ENCODE results near the gene TNFRSF21. TPM values are rescaled to one million over a fixed set of nuclear protein-coding genes. Genes with fewer than 3 reads are reported as not detected.

The TNFRSF21 gene
- total and polyA plus RNA-seq, 2 donors from 2014 or later: 40.3 to 45.5 TPM

- intact Hi-C loops (cut with DNase I): no loop called here
- no peak for FAIRE-seq
- no peaks in the 10 kb centered on the region for H3K27me3 ChIP-seq (ENCODE audit: control insufficient read depth, insufficient read depth, low read length)
Measured at GRCh38 chr6:47268572-47269187, 41.0 kb downstream of the TNFRSF21 start.

GRCh38 chr6:47267301-47267700 lies 42.4 kb downstream of the TNFRSF21 start:
- FAIRE-seq: no peak
- Histone ChIP-seq H3K9me3 (ENCODE audit: control insufficient read depth in 2 of 3, insufficient read depth in 1 of 3, low read length in 3 of 3) (no peaks in the 10 kb centered on the region), H3K27me3 (ENCODE audit: control insufficient read depth, insufficient read depth, low read length) (no peaks in the 10 kb centered on the region), H3K36me3 (ENCODE audit: control insufficient read depth in 2 of 3, insufficient read depth in 3 of 3, low read length in 3 of 3) (peaks cover 0 to 6% (median 0%) of the 10 kb centered on the region in 3 donors), H3K4me3 (ENCODE audit: low read length in 3 of 3) (no peak overlapping the region), H3K4me1 (ENCODE audit: control insufficient read depth in 2 of 3, insufficient read depth in 2 of 3, low read depth in 1 of 3, low read length in 3 of 3) (no peaks in the 10 kb centered on the region), H3K9ac (ENCODE audit: low read length in 3 of 3) (no peak overlapping the region), H3K27ac (ENCODE audit: low read depth in 2 of 2, low read length in 2 of 2) (no peak overlapping the region)
- DNase-seq: no peak
- TF ChIP-seq, protein P1, sequence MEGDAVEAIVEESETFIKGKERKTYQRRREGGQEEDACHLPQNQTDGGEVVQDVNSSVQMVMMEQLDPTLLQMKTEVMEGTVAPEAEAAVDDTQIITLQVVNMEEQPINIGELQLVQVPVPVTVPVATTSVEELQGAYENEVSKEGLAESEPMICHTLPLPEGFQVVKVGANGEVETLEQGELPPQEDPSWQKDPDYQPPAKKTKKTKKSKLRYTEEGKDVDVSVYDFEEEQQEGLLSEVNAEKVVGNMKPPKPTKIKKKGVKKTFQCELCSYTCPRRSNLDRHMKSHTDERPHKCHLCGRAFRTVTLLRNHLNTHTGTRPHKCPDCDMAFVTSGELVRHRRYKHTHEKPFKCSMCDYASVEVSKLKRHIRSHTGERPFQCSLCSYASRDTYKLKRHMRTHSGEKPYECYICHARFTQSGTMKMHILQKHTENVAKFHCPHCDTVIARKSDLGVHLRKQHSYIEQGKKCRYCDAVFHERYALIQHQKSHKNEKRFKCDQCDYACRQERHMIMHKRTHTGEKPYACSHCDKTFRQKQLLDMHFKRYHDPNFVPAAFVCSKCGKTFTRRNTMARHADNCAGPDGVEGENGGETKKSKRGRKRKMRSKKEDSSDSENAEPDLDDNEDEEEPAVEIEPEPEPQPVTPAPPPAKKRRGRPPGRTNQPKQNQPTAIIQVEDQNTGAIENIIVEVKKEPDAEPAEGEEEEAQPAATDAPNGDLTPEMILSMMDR (IDR thresholded peaks at IDR 0.05; ENCODE audit: borderline replicate concordance, extremely low read depth, insufficient read depth): no peak
- intact Hi-C loops (cut with DNase I): no loop called here

More at GRCh38 chr6:47268572-47269187, 41.0 kb downstream of the TNFRSF21 start:
- no peak overlapping the region for H3K4me3 ChIP-seq (ENCODE audit: low read length in 3 of 3)
- no peaks in the 10 kb centered on the region for H3K4me1 ChIP-seq (ENCODE audit: control insufficient read depth in 2 of 3, insufficient read depth in 2 of 3, low read depth in 1 of 3, low read length in 3 of 3)
- no peaks in the 10 kb centered on the region for H3K9me3 ChIP-seq (ENCODE audit: control insufficient read depth in 2 of 3, insufficient read depth in 1 of 3, low read length in 3 of 3)
- H3K27ac ChIP-seq (ENCODE audit: low read depth in 2 of 2, low read length in 2 of 2): no peak overlapping the region
- peaks cover 0 to 6% (median 0%) of the 10 kb centered on the region in 3 donors for H3K36me3 ChIP-seq (ENCODE audit: control insufficient read depth in 2 of 3, insufficient read depth in 3 of 3, low read length in 3 of 3)
- DNase-seq: no peak
- TF ChIP-seq, protein P1 (IDR thresholded peaks at IDR 0.05; ENCODE audit: borderline replicate concordance, extremely low read depth, insufficient read depth): no peak
- H3K9ac ChIP-seq (ENCODE audit: low read length in 3 of 3): no peak overlapping the region

- FAIRE-seq (no peak), DNase-seq (no peak)
- TF ChIP-seq, protein P1 (IDR thresholded peaks at IDR 0.05; ENCODE audit: borderline replicate concordance, extremely low read depth, insufficient read depth): no peak
- H3K27ac ChIP-seq (ENCODE audit: low read depth in 2 of 2, low read length in 2 of 2): no peak overlapping the region
- no peaks in the 10 kb centered on the region for H3K4me1 ChIP-seq (ENCODE audit: control insufficient read depth in 2 of 3, insufficient read depth in 2 of 3, low read depth in 1 of 3, low read length in 3 of 3)
- H3K27me3 ChIP-seq (ENCODE audit: control insufficient read depth, insufficient read depth, low read length): no peaks in the 10 kb centered on the region
- H3K9me3 ChIP-seq (ENCODE audit: control insufficient read depth in 2 of 3, insufficient read depth in 1 of 3, low read length in 3 of 3): no peaks in the 10 kb centered on the region
- H3K36me3 ChIP-seq (ENCODE audit: control insufficient read depth in 2 of 3, insufficient read depth in 3 of 3, low read length in 3 of 3): peaks cover 0 to 9% (median under 1%) of the 10 kb centered on the region in 3 donors
- H3K4me3 ChIP-seq (ENCODE audit: low read length in 3 of 3): no peak overlapping the region
- no peak overlapping the region for H3K9ac ChIP-seq (ENCODE audit: low read length in 3 of 3)
- intact Hi-C loops (cut with DNase I): no loop called here
Measured at GRCh38 chr6:47265971-47266370, 43.7 kb downstream of the TNFRSF21 start.

Data from kidney (tissue), 14 donors.